SH-SY5Y (cell line): ENCODE measurements around the gene PTGER2.

Experiments
- GATA2 ChIP-seq: IDR thresholded peaks from 2 replicates; pipeline ENCODE4 v1.6.1; 2011; ENCODE audit warnings: mild to moderate bottlenecking, low read depth, low read length
- GATA3 ChIP-seq: IDR thresholded peaks from 2 replicates; pipeline ENCODE4 v1.6.1; 2011; ENCODE audit warnings: low read depth, mild to moderate bottlenecking, low read length, moderate library complexity

DNA sequence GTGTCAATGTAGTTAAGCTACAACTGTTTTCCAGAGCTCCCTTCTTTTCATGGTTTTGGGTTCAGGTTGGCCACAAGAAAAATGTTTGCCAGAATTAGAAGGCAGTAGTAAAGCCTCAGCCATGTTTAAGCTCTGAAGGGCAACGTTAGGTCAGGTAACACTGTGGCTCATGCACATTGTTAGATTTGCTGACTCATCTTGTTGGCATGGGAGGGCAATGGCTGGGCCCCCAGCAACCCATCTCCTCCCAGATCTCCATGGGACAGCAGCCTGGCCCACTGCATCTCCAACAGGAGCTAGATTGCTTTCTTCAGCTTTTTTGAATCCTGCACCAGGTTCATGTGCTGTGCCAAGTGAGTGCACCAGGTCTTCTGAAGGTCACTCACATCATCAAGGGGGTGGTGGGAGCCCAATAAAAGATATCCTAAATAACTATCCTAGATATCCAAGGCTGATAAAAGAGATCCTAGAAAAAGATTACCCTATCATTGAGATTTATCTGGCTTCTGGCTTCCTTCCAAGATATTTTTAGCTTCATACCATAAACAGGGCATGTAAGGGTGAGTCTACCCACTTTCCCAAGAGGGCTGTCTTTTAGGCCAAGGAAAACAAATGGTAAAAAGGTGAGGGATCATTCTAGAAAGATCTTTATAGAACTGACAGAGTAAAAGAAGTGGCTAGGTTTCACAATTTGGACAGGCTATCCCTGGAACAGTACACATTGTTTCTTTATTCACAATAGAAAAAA is 28.9 kb downstream of the PTGER2 start:
- TF ChIP-seq GATA2 = no peak
- no peak for TF ChIP-seq GATA3
